Mesothelial cell of epicardium (in vitro differentiated cells): Measurements from ENCODE around the gene SLC35A2. TPM values are rescaled to one million over a fixed set of nuclear protein-coding genes. Genes with fewer than 3 reads are reported as not detected.

Experiments
- DNase-seq, 2 experiments: peaks; one replicate each; pipeline ENCODE4 v3.0.0; 2021; ENCODE audit warnings: low spot score in 2 of 2; ENCODE audit not compliant: unreplicated experiment in 2 of 2
- H3K27ac Mint-ChIP-seq: 2 replicates; pipeline ENCODE4 v1.8.0; 2021; ENCODE audit warnings: mixed read lengths
- H3K27me3 Mint-ChIP-seq: 2 replicates; pipeline ENCODE4 v1.8.0; 2021; ENCODE audit warnings: low read depth, mixed read lengths
- H3K36me3 Mint-ChIP-seq: 2 replicates; pipeline ENCODE4 v1.8.0; 2021; ENCODE audit warnings: mixed read lengths
- H3K4me1 Mint-ChIP-seq: 2 replicates; pipeline ENCODE4 v1.8.0; 2021; ENCODE audit warnings: mixed read lengths
- H3K4me3 Mint-ChIP-seq: 2 replicates; pipeline ENCODE4 v1.8.0; 2021; ENCODE audit warnings: mild to moderate bottlenecking, moderate library complexity, mixed read lengths
- H3K9me3 Mint-ChIP-seq: 2 replicates; pipeline ENCODE4 v1.8.0; 2021; ENCODE audit warnings: mixed read lengths
- total RNA-seq: library from RNA; stranded (reverse); gene quantifications from 3 replicates; pipeline ENCODE4 v1.2.1, GENCODE V29; 2021
- TF ChIP-seq, protein P1 (sequence below): fragments of 200-600 bp; sonication (generic); IDR thresholded peaks from one replicate; pipeline ENCODE4 v1.5.0; 2021; ENCODE audit warnings: antibody characterized with exemption; ENCODE audit not compliant: unreplicated experiment

Gene SLC35A2
- total RNA-seq, 1 donor from 2014 or later, result 43.8 TPM

DNA sequence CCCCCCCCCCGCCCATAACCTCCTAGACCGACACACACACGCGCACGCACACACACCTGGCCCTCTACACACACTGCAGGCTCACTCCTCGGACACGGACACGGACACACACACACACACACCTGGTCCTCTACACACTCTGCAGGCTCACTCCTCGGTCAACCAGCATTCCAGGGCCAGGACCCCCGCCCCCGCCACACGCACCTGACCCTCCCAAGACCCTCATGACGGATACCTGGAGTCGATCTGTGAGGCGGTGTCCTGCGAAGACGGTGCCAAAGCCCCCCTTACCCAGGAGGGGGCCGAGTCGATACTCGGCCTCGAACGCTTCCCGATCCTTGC lies 6.8 kb upstream of the SLC35A2 start:
- Mint-ChIP-seq H3K27ac (peak overlapping the region; percentile 82), H3K4me1 (peaks cover 22% of the 10 kb centered on the region), H3K27me3 (no peaks in the 10 kb centered on the region), H3K4me3 (peak overlapping the region; percentile 73), H3K36me3 (peaks cover 4% of the 10 kb centered on the region), H3K9me3 (no peaks in the 10 kb centered on the region)
- TF ChIP-seq, protein P1, sequence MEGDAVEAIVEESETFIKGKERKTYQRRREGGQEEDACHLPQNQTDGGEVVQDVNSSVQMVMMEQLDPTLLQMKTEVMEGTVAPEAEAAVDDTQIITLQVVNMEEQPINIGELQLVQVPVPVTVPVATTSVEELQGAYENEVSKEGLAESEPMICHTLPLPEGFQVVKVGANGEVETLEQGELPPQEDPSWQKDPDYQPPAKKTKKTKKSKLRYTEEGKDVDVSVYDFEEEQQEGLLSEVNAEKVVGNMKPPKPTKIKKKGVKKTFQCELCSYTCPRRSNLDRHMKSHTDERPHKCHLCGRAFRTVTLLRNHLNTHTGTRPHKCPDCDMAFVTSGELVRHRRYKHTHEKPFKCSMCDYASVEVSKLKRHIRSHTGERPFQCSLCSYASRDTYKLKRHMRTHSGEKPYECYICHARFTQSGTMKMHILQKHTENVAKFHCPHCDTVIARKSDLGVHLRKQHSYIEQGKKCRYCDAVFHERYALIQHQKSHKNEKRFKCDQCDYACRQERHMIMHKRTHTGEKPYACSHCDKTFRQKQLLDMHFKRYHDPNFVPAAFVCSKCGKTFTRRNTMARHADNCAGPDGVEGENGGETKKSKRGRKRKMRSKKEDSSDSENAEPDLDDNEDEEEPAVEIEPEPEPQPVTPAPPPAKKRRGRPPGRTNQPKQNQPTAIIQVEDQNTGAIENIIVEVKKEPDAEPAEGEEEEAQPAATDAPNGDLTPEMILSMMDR, result no peak
- no peak for DNase-seq

DNA sequence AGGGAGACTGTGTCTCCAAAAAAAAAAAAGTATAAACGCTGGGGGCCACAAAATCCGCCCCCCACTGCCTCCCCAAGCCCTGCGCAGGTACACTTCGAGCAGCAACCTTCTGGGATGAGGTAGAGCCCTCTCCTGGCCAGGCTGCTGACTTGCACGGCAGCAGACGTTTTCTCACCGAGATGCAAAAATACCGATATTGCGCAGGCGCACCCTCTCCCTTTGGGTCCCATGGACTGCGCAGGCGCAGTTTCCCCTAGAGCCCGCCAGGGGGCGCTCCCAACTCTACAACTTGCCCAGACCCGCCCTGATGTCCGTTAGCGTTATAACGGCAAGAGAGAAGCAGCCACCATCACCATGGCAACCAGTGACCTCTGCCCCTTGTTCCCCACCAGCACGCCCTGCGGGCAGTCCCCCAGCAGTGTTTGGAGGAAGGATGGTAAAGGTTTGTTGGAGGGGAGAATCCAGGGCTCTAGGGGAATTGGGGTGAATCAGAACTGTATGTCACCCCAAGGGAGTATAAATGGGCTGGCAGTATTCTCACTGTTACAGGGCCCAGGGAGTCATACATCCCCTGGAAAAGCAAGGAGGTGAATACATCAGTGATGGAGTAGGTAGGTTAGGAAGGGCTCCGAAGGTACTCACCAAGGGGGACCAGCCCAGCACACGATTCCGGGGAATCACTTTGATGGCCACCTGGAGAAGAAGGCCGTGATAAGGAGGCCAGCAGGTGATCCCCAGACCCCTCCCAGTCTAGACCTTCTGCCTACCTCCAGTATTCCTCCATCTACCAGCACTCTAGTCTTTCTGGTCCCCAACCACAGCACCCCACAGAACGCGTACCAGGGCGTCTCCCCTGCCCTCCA lies 5.9 kb upstream of the SLC35A2 start:
- Mint-ChIP-seq H3K27ac (peak overlapping the region; percentile 88), H3K4me1 (peaks cover 24% of the 10 kb centered on the region), H3K9me3 (no peaks in the 10 kb centered on the region), H3K27me3 (no peaks in the 10 kb centered on the region), H3K36me3 (peaks cover 4% of the 10 kb centered on the region), H3K4me3 (peak overlapping the region; percentile 73)
- DNase-seq, result peak; percentile 72 to 93
- TF ChIP-seq, protein P1, result peak; percentile 91

DNA sequence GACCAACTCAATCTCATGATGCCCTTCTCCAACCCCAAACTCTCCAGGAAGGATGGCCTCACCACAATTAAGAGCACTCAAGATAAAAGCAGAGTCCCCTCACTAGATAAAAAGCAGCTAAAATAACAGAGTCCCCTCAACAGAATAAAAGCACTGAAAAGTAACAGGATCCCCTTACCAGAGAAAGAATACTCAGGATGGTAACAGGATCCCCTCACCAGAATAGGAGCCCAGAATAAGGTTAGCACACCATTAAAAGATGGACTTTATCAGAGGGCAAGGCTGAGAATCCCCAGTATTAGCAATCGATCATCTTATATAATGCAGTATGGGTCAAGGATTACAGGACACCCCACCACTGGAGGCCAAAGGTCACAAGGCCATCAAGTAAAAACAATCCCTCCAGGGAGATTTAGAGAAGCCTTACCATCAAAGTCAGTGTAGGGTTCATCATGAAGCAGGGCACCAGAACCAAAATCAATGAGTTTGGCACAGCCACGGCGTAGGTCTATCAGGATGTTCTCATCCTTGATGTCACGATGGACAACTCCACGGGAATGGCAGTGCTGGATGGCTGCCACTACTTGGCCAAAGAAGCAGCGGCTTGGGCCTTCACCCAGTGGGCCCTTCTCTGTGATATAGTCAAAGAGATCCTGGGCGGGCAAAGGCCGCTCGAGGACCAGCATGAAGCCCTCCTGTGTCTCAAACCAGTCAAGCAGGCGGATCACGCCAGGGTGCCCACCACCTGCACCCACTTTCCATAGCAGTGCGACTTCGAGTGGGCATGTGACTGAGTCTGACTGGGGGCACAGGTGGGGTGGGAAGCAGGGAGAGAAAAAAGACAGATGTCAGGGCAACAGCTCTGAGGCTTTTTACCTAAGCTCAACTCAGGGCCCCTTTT lies 3.4 kb upstream of the SLC35A2 start:
- peaks cover 4% of the 10 kb centered on the region for H3K36me3 Mint-ChIP-seq
- no peaks in the 10 kb centered on the region for H3K27me3 Mint-ChIP-seq
- no peak overlapping the region for H3K4me3 Mint-ChIP-seq
- TF ChIP-seq, protein P1, result no peak
- no peak overlapping the region for H3K27ac Mint-ChIP-seq
- no peaks in the 10 kb centered on the region for H3K9me3 Mint-ChIP-seq
- no peak for DNase-seq
- peaks cover 35% of the 10 kb centered on the region for H3K4me1 Mint-ChIP-seq

DNA sequence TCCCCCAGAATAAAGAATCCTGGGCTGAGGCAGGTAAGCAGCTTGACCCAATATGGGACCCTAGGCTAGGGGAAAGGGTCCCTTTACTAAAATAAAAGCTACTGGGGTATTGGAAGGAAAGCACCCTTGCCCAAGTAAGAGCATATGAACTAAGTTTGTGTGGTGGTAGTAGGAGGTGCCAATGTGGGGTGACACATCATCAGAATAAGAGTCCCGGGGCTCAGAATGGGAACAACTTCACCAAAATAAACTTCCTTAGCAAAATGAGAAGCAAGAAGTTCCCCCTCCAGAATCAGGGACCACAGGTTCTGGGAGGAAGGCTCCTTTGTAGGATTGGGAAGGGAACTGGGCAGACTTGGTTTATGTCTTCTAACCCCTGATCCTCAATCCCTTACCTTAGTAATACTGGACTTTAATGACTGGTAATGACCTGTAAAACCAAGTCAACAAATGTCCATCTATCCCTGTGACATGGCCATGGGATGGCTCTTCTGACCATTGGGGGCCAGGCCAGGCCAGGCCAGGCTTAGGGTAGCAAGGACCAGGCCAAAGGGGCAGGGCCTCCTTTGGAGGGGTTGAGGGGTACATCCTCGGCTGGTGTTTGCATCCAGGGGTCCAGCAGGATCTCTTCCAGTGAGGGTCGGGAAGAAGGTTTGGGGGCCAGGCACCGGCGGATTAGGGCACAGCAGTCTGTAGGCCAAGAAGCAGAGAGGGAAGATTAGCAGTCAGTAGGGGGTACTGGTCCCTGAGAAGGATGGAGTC lies 2.3 kb upstream of the SLC35A2 start:
- no peak overlapping the region for H3K27ac Mint-ChIP-seq
- no peaks in the 10 kb centered on the region for H3K9me3 Mint-ChIP-seq
- no peaks in the 10 kb centered on the region for H3K27me3 Mint-ChIP-seq
- DNase-seq, result no peak
- peaks cover 30% of the 10 kb centered on the region for H3K4me1 Mint-ChIP-seq
- TF ChIP-seq, protein P1, result no peak
- H3K36me3 Mint-ChIP-seq, result peaks cover 4% of the 10 kb centered on the region
- H3K4me3 Mint-ChIP-seq, result no peak overlapping the region

DNA sequence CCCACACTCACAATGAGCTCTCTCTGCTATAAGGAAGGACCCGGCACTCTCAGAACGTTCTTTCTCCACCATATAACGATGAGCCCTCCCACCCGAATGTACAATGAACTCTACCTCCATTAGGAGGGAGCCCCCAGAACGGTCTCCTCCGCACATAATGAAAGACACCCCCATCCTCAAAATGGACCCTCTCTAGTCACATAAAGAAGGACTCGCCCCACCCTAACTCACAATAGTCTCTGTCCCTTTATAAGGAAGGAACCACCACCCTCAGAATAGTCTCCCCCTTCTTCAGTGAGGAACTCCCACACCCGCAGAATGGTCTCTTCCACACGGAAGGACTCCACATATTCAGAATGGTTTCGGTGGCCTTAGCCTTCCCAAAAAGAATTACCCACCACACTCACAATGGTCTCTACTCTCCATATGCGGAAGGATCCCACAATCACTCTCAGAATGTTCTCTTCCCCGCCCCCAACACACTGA lies 477 bp downstream of the SLC35A2 start:
- peaks cover 3% of the 10 kb centered on the region for H3K9me3 Mint-ChIP-seq
- peaks cover 7% of the 10 kb centered on the region for H3K36me3 Mint-ChIP-seq
- peak overlapping the region; percentile 99 for H3K27ac Mint-ChIP-seq

More for the DNA sequence above, 477 bp downstream of the SLC35A2 start:
- DNase-seq, result no peak
- TF ChIP-seq, protein P1, result no peak
- Mint-ChIP-seq H3K4me3 (peak overlapping the region; percentile 82), H3K27me3 (no peaks in the 10 kb centered on the region), H3K4me1 (peaks cover 15% of the 10 kb centered on the region)
